Common myeloid progenitor, CD34-positive (primary cell): ENCODE results near the gene ADAM19.
A peak's percentile ranks its signal among the peaks of the same experiment; 100 is the strongest.

Experiments used
- CTCF ChIA-PET: fragments of 350-600 bp; sonication (Branson Sonifier 250); formaldehyde crosslinking; loops from one replicate; lab custom pipeline; 2021; ENCODE audit warnings: antibody characterized with exemption; lab: Charles Lee
- POLR2A ChIA-PET: fragments of 350-600 bp; sonication (Branson Sonifier 250); formaldehyde crosslinking; loops from one replicate; lab custom pipeline; 2021; ENCODE audit warnings: antibody characterized with exemption; lab: Charles Lee
- DNase-seq, 3 donors: peaks; one replicate each; pipeline versions ENCODE4 v3.0.0 to v3.0.0-alpha.2; 2013
- H3K27ac ChIP-seq, 2 experiments: 1 replicate in 1 of 2; 2 replicates in 1 of 2; pipeline ENCODE4 v1.7.0; 2013; ENCODE audit warnings: inconsistent platforms in 2 of 2, low read length in 2 of 2, mild to moderate bottlenecking in 2 of 2, low read depth in 1 of 2, moderate library complexity in 1 of 2; ENCODE audit not compliant: severe bottlenecking in 2 of 2, insufficient read depth in 1 of 2, poor library complexity in 1 of 2
- H3K27me3 ChIP-seq, 5 experiments: replicated peaks in 2 of 5; 1 replicate in 3 of 5; 2 replicates in 2 of 5; pipeline versions ENCODE4 v1.6.1 to v1.7.0; 2013; ENCODE audit warnings: low read length in 4 of 5, mild to moderate bottlenecking in 2 of 5, moderate library complexity in 2 of 5, inconsistent platforms in 1 of 5; ENCODE audit not compliant: insufficient read depth in 5 of 5, control insufficient read depth in 4 of 5
- H3K36me3 ChIP-seq, 4 experiments: 1 replicate in 2 of 4; 2 replicates in 2 of 4; pipeline versions ENCODE4 v1.6.1 to v1.7.0; 2013; ENCODE audit warnings: low read length in 3 of 4, control low read depth in 1 of 4, mild to moderate bottlenecking in 1 of 4; ENCODE audit not compliant: control insufficient read depth in 4 of 4, insufficient read depth in 4 of 4
- H3K4me1 ChIP-seq, 4 experiments: 1 replicate in 3 of 4; 2 replicates in 1 of 4; pipeline versions ENCODE4 v1.6.1 to v1.7.1; 2013; ENCODE audit warnings: low read length in 3 of 4, mild to moderate bottlenecking in 3 of 4, control low read depth in 1 of 4, inconsistent platforms in 1 of 4, moderate library complexity in 1 of 4; ENCODE audit not compliant: control insufficient read depth in 4 of 4, insufficient read depth in 4 of 4; ENCODE audit errors: control extremely low read depth in 1 of 4
- H3K4me3 ChIP-seq, 7 experiments: 1 replicate in 4 of 7; 2 replicates in 3 of 7; pipeline versions ENCODE4 v1.5.1 to v1.7.0; 2013; ENCODE audit warnings: mild to moderate bottlenecking in 7 of 7, low read length in 6 of 7, moderate library complexity in 6 of 7, inconsistent platforms in 2 of 7, low read depth in 2 of 7, control low read depth in 1 of 7; ENCODE audit not compliant: insufficient read depth in 4 of 7, control insufficient read depth in 1 of 7; ENCODE audit errors: extremely low read depth in 1 of 7
- H3K9me3 ChIP-seq, 5 experiments: 1 replicate in 4 of 5; 2 replicates in 1 of 5; pipeline versions ENCODE4 v1.6.1 to v1.7.1; 2013; ENCODE audit warnings: low read length in 4 of 5, mild to moderate bottlenecking in 2 of 5, inconsistent platforms in 1 of 5, low read depth in 1 of 5, moderate library complexity in 1 of 5; ENCODE audit not compliant: control insufficient read depth in 4 of 5, insufficient read depth in 2 of 5; ENCODE audit errors: control extremely low read depth in 1 of 5
- WGBS: methylation state at CpG from one replicate; pipeline ENCODE4 v1.1.5; 2013; ENCODE audit not compliant: insufficient coverage; 5-methylcytosine and 5-hydroxymethylcytosine counted together

Gene ADAM19

GRCh38 chr5:157555037-157555640 is 20.4 kb downstream of the ADAM19 start:
- no peaks in the 10 kb centered on the region for H3K36me3 ChIP-seq
- no peaks in the 10 kb centered on the region for H3K9me3 ChIP-seq
- WGBS: 50% methylated on average over 2 of the region's 4 CpGs
- H3K4me1 ChIP-seq: peaks cover 0 to 2% (median 0%) of the 10 kb centered on the region in 4 experiments
- H3K27ac ChIP-seq: no peak overlapping the region
- CTCF ChIA-PET: interaction anchor here (0.6 to 0.8 kb wide), 2 partner anchors 33 to 107 kb away, joined by 3 to 4 read pairs; no protein-coding TSS in a partner anchor
- H3K27me3 ChIP-seq: no peaks in the 10 kb centered on the region
- no peak overlapping the region for H3K4me3 ChIP-seq
- POLR2A ChIA-PET: no interaction called here
- peak in 1 of 3 donors; percentile 36 for DNase-seq

- Histone ChIP-seq H3K9me3 (no peaks in the 10 kb centered on the region), H3K4me1 (peaks cover 0 to 2% (median 0%) of the 10 kb centered on the region in 4 experiments), H3K4me3 (no peak overlapping the region), H3K36me3 (no peaks in the 10 kb centered on the region), H3K27ac (no peak overlapping the region), H3K27me3 (no peaks in the 10 kb centered on the region)
- 96% methylated on average over 8 of the region's 10 CpGs for WGBS
- POLR2A ChIA-PET: no interaction called here
- CTCF ChIA-PET: interaction anchor here (0.6 to 0.8 kb wide), 2 partner anchors 34 to 108 kb away, joined by 3 to 4 read pairs; no protein-coding TSS in a partner anchor
- no peak for DNase-seq
Observed at GRCh38 chr5:157554179-157555036, 21.2 kb downstream of the ADAM19 start.

GRCh38 chr5:157552650-157553049 is 22.9 kb downstream of the ADAM19 start:
- Histone ChIP-seq H3K27ac (no peak overlapping the region), H3K27me3 (no peaks in the 10 kb centered on the region), H3K4me3 (no peak overlapping the region), H3K36me3 (no peaks in the 10 kb centered on the region), H3K9me3 (no peaks in the 10 kb centered on the region), H3K4me1 (peaks cover 0 to 4% (median 1%) of the 10 kb centered on the region in 4 experiments)
- ChIA-PET POLR2A (no interaction called here), CTCF (no interaction called here)
- no peak for DNase-seq
- no CpG with 5 or more reads among the region's 1 CpG for WGBS

- ChIA-PET CTCF (interaction anchor here (0.7 to 2.4 kb wide), 2 partner anchors 13 to 20 kb away, joined by 3 to 8 read pairs; no protein-coding TSS in a partner anchor), POLR2A (no interaction called here)
- H3K4me1 ChIP-seq: peaks cover 0 to 4% (median 1%) of the 10 kb centered on the region in 4 experiments
- no peak overlapping the region for H3K27ac ChIP-seq
- no peaks in the 10 kb centered on the region for H3K36me3 ChIP-seq
- H3K27me3 ChIP-seq: no peaks in the 10 kb centered on the region
- no peaks in the 10 kb centered on the region for H3K9me3 ChIP-seq
- 100% methylated on average over 1 of the region's 4 CpGs for WGBS
- no peak overlapping the region for H3K4me3 ChIP-seq
- DNase-seq: no peak
Observed at GRCh38 chr5:157550663-157551062, 24.9 kb downstream of the ADAM19 start.

- H3K9me3 ChIP-seq: no peaks in the 10 kb centered on the region
- H3K27ac ChIP-seq: no peak overlapping the region
- DNase-seq: no peak
- H3K4me3 ChIP-seq: no peak overlapping the region
- no peaks in the 10 kb centered on the region for H3K27me3 ChIP-seq
- peaks cover 0 to 4% (median 1%) of the 10 kb centered on the region in 4 experiments for H3K4me1 ChIP-seq
- WGBS: 86% methylated on average over 1 of the region's 5 CpGs
- ChIA-PET CTCF (interaction anchor here (2.4 kb wide), 1 partner anchor 21 kb away, joined by 8 read pairs; no protein-coding TSS in a partner anchor), POLR2A (no interaction called here)
- no peaks in the 10 kb centered on the region for H3K36me3 ChIP-seq
Observed at GRCh38 chr5:157549954-157550549, 25.5 kb downstream of the ADAM19 start.

- Histone ChIP-seq H3K36me3 (no peaks in the 10 kb centered on the region), H3K27me3 (no peaks in the 10 kb centered on the region), H3K4me1 (peaks cover 0 to 4% (median under 1%) of the 10 kb centered on the region in 4 experiments), H3K4me3 (no peak overlapping the region), H3K27ac (no peak overlapping the region), H3K9me3 (no peaks in the 10 kb centered on the region)
- WGBS: no CpG with 5 or more reads among the region's 3 CpGs
- CTCF ChIA-PET: no interaction called here
- DNase-seq: no peak
- POLR2A ChIA-PET: no interaction called here
Observed at GRCh38 chr5:157549283-157549629, 26.3 kb downstream of the ADAM19 start.
